Endothelial cell of umbilical vein (primary cell): ENCODE results near the gene C11orf68. TPM values are rescaled to one million over a fixed set of nuclear protein-coding genes. Genes with fewer than 3 reads are reported as not detected.

ENCODE experiments used
- BruUV-seq: library from RNA; stranded (reverse); fragments of 400-500 nt; replicated peaks from 2 replicates; lab custom pipeline; 2021; lab: Mats Ljungman, UMichigan
- CTCF ChIA-PET: fragments of 300-600, 350-600 bp; sonication (Branson Sonifier 250); formaldehyde crosslinking; loops from one replicate; lab custom pipeline; 2021; ENCODE audit warnings: antibody characterized with exemption, inconsistent platforms; lab: Charles Lee
- POLR2A ChIA-PET: fragments of 300-600, 350-600 bp; sonication (Branson Sonifier 250); formaldehyde crosslinking; loops from one replicate; lab custom pipeline; 2021; ENCODE audit warnings: antibody characterized with exemption, inconsistent platforms; lab: Charles Lee
- DNase-seq: peaks from one replicate; pipeline ENCODE4 v3.0.0-alpha.2; 2011; ENCODE audit warnings: low read depth, low spot score
- FAIRE-seq: peaks from 2 replicates; lab custom pipeline; 2011; peaks lifted over from hg19 to GRCh38; lab: Jason Lieb, UNC
- H2AFZ ChIP-seq: 2 replicates; pipeline ENCODE4 v1.6.0; 2012; ENCODE audit warnings: low read depth, low read length, control low read depth, inconsistent platforms
- H3K27ac ChIP-seq: 2 replicates; pipeline ENCODE4 v1.5.1; 2011; ENCODE audit warnings: low read depth, mild to moderate bottlenecking, control low read depth, low read length, moderate library complexity; ENCODE audit not compliant: insufficient read depth
- H3K27me3 ChIP-seq, 2 experiments: 2 replicates each; pipeline versions ENCODE4 v1.6.0 to v1.6.1; 2011; ENCODE audit warnings: low read length in 2 of 2, mixed read lengths in 1 of 2; ENCODE audit not compliant: control insufficient read depth in 2 of 2, insufficient read depth in 2 of 2
- H3K36me3 ChIP-seq, 2 experiments: 2 replicates in 1 of 2; 3 replicates in 1 of 2; pipeline ENCODE4 v1.5.1; 2011; ENCODE audit warnings: low read length in 2 of 2, mild to moderate bottlenecking in 1 of 2, moderate library complexity in 1 of 2; ENCODE audit not compliant: control insufficient read depth in 2 of 2, insufficient read depth in 2 of 2; ENCODE audit errors: extremely low read depth in 1 of 2
- H3K4me1 ChIP-seq: 3 replicates; pipeline ENCODE4 v1.5.1; 2011; ENCODE audit warnings: mild to moderate bottlenecking, low read length; ENCODE audit not compliant: control insufficient read depth, insufficient read depth; ENCODE audit errors: extremely low read depth
- H3K4me2 ChIP-seq: 2 replicates; pipeline ENCODE4 v1.6.1; 2011; ENCODE audit warnings: low read length, control low read depth, mixed read lengths; ENCODE audit not compliant: insufficient read depth
- H3K4me3 ChIP-seq, 3 experiments: fragments of 200-600 bp in 1 of 3; sonication (generic), shearing (Covaris generic) in 1 of 3; replicated peaks in 1 of 3; 2 replicates each; pipeline ENCODE4 v1.5.1; 2011 to 2016; ENCODE audit warnings: control low read depth in 3 of 3, low read length in 3 of 3, mild to moderate bottlenecking in 2 of 3, inconsistent platforms in 1 of 3, low read depth in 1 of 3, moderate library complexity in 1 of 3; ENCODE audit not compliant: insufficient read depth in 1 of 3
- H3K79me2 ChIP-seq: 2 replicates; pipeline ENCODE4 v1.6.0; 2012; ENCODE audit warnings: low read length, inconsistent platforms; ENCODE audit not compliant: control insufficient read depth, insufficient read depth
- H3K9ac ChIP-seq: replicated peaks from 2 replicates; pipeline ENCODE3; 2011; ENCODE audit warnings: low read length, control low read depth; ENCODE audit not compliant: insufficient read depth; ENCODE audit errors: extremely low read depth
- H3K9me1 ChIP-seq: replicated peaks from 3 replicates; pipeline ENCODE4 v1.6.0; 2011; ENCODE audit warnings: mild to moderate bottlenecking, low read length; ENCODE audit not compliant: control insufficient read depth, insufficient read depth; ENCODE audit errors: extremely low read depth
- H3K9me3 ChIP-seq: replicated peaks from 2 replicates; pipeline ENCODE4 v1.5.1; 2012; ENCODE audit warnings: low read length, inconsistent platforms; ENCODE audit not compliant: control insufficient read depth, insufficient read depth
- H4K20me1 ChIP-seq: replicated peaks from 2 replicates; pipeline ENCODE3; 2011; ENCODE audit warnings: mild to moderate bottlenecking, low read length; ENCODE audit not compliant: control insufficient read depth, insufficient read depth; ENCODE audit errors: extremely low read depth
- CTCF ChIP-seq, 2 donors: IDR thresholded peaks; 1 replicate in 1 of 2; 2 replicates in 1 of 2; pipeline ENCODE4 v1.5.1; 2011; ENCODE audit warnings: low read length in 2 of 2, mild to moderate bottlenecking in 2 of 2, moderate library complexity in 2 of 2, control low read depth in 1 of 2, inconsistent platforms in 1 of 2, low read depth in 1 of 2; ENCODE audit not compliant: insufficient read depth in 1 of 2; ENCODE audit errors: extremely low read depth in 1 of 2
- EZH2 ChIP-seq: IDR thresholded peaks from 2 replicates; pipeline ENCODE4 v1.6.1; 2012; ENCODE audit warnings: borderline replicate concordance, low read depth, mild to moderate bottlenecking, moderate library complexity, low read length, inconsistent platforms; ENCODE audit not compliant: severe bottlenecking
- FOS ChIP-seq: IDR thresholded peaks from 2 replicates; pipeline ENCODE4 v1.6.1; 2011; ENCODE audit warnings: mild to moderate bottlenecking, low read length, moderate library complexity, borderline replicate concordance; ENCODE audit not compliant: insufficient read depth
- GATA2 ChIP-seq: IDR thresholded peaks from 2 replicates; pipeline ENCODE4 v1.7.0; 2011; ENCODE audit warnings: low read depth, mild to moderate bottlenecking, moderate library complexity, mixed read lengths, low read length; ENCODE audit not compliant: insufficient read length, insufficient read depth
- JUN ChIP-seq: IDR thresholded peaks from 2 replicates; pipeline ENCODE4 v1.6.1; 2011; ENCODE audit warnings: borderline replicate concordance, low read depth; ENCODE audit not compliant: insufficient read length, insufficient read depth
- MAX ChIP-seq: IDR thresholded peaks from 2 replicates; pipeline ENCODE4 v1.6.1; 2011; ENCODE audit not compliant: insufficient read depth, insufficient read length
- MYC ChIP-seq: IDR thresholded peaks from one replicate; pipeline ENCODE4 v1.6.1; 2011; ENCODE audit warnings: mild to moderate bottlenecking, low read depth, low read length
- POLR2A ChIP-seq: IDR thresholded peaks from 2 replicates; pipeline ENCODE4 v1.6.1; 2012; ENCODE audit warnings: low read depth, mild to moderate bottlenecking, control low read depth, low read length
- POLR2AphosphoS5 ChIP-seq: IDR thresholded peaks from 2 replicates; pipeline ENCODE4 v1.6.1; 2012; ENCODE audit warnings: low read depth, mild to moderate bottlenecking, control low read depth, low read length, moderate library complexity; ENCODE audit not compliant: insufficient read depth
- dilution Hi-C: fragments of 300-500 bp; cut with MboI; formaldehyde crosslinking; loops from one replicate; pipeline ENCODE4 v1.15.0; 2019; ENCODE audit warnings: low sequenced_read_pairs; ENCODE audit not compliant: extremely low pct_ligation_motif_present
- intact Hi-C: fragments of 100-400 bp; cut with micrococcal nuclease; formaldehyde crosslinking; loops from one replicate; pipeline ENCODE4 v1.10.0; 2022
- polyA plus RNA-seq, 4 experiments: library from polyadenylated mRNA; depleted of rRNA in 3 of 4; stranded (reverse) in 3 of 4; unstranded in 1 of 4; fragments of >200 nt; gene quantifications; 2 replicates each; pipeline versions ENCODE4 v1.2.1 to v1.2.3, GENCODE V29; 2011 to 2012; ENCODE audit warnings: missing spikeins in 1 of 4
- total RNA-seq: library from RNA; stranded (reverse); gene quantifications from 2 replicates; pipeline ENCODE4 v1.2.3, GENCODE V29; 2021

C11orf68 gene
- total and polyA plus RNA-seq, 2 donors (not counting 3 experiments of a cell fraction or from before 2014, with no cell fraction given) = 35.6 to 66.5 TPM

- CTCF ChIA-PET = interaction anchor here (1.1 to 2.8 kb wide), 6 partner anchors 9 to 47 kb away, joined by 3 to 13 read pairs (median 5); partner anchors contain the start of gene FIBP
- Histone ChIP-seq H3K27me3 (no peaks in the 10 kb centered on the region), H3K27ac (no peak overlapping the region), H4K20me1 (no peaks in the 10 kb centered on the region), H3K36me3 (no peaks in the 10 kb centered on the region), H2AFZ (no peak overlapping the region), H3K4me3 (no peak overlapping the region), H3K4me1 (no peaks in the 10 kb centered on the region), H3K9me3 (no peaks in the 10 kb centered on the region), H3K9me1 (no peaks in the 10 kb centered on the region), H3K79me2 (no peaks in the 10 kb centered on the region), H3K4me2 (no peak overlapping the region), H3K9ac (no peak overlapping the region)
- intact Hi-C loops (loop anchor here (5.0 kb wide), 1 partner anchor 45 kb away; the partner anchor contains the start of gene FIBP), dilution Hi-C loops (no loop called here)
- FAIRE-seq (no peak), DNase-seq (no peak)
- no peak for TF ChIP-seq JUN
- TF ChIP-seq POLR2AphosphoS5 = no peak
- no peak for TF ChIP-seq MAX
- no peak for TF ChIP-seq MYC
- no peak for TF ChIP-seq EZH2
- TF ChIP-seq GATA2 = no peak
- no peak for TF ChIP-seq CTCF (IDR thresholded peaks at IDR 0.05; ENCODE audit: extremely low read depth in 1 of 2, insufficient read depth in 1 of 2, low read depth in 1 of 2, low read length in 2 of 2)
- no peak for TF ChIP-seq FOS
- TF ChIP-seq POLR2A = no peak
- POLR2A ChIA-PET = no interaction called here
- no TSS peak for BruUV-seq
These were observed 13.1 kb upstream of the C11orf68 start for GRCh38 chr11:65931773-65932557.
